ENCODE data around the gene LINGO4.
A peak's percentile ranks its signal among the peaks of the same experiment; 100 is the strongest.

LINGO4 gene

GRCh38 chr1:151813271-151813977 is 8.2 kb upstream of the LINGO4 start:
- DNase-seq (ENCODE audit: low spot score) = no peak

- no peak for DNase-seq (ENCODE audit: low spot score)
These were observed 6.0 kb upstream of the LINGO4 start for GRCh38 chr1:151811181-151811580.

- no peak for DNase-seq (ENCODE audit: low spot score)
These were observed 4.9 kb upstream of the LINGO4 start for GRCh38 chr1:151809985-151810556.

- no peak for DNase-seq (ENCODE audit: low spot score)
These were observed 4.2 kb upstream of the LINGO4 start for GRCh38 chr1:151809290-151809984.

GRCh38 chr1:151807766-151808165 is 2.5 kb upstream of the LINGO4 start:
- DNase-seq (ENCODE audit: low spot score) = no peak

GRCh38 chr1:151807131-151807530 is 1.9 kb upstream of the LINGO4 start:
- DNase-seq (ENCODE audit: low spot score) = no peak

- no peak for DNase-seq (ENCODE audit: low spot score)
These were observed 951 bp upstream of the LINGO4 start for GRCh38 chr1:151806170-151806569.

GRCh38 chr1:151803915-151804314 is 1.3 kb downstream of the LINGO4 start:
- no peak for DNase-seq (ENCODE audit: low spot score)

GRCh38 chr1:151803164-151803563 is 2.1 kb downstream of the LINGO4 start:
- DNase-seq (ENCODE audit: low spot score) = no peak

- DNase-seq (ENCODE audit: low spot score) = no peak
These were observed 2.8 kb downstream of the LINGO4 start for GRCh38 chr1:151802372-151802771.

- DNase-seq (ENCODE audit: low spot score) = no peak
These were observed 3.4 kb downstream of the LINGO4 start for GRCh38 chr1:151801846-151802245.

GRCh38 chr1:151801310-151801820 is 3.9 kb downstream of the LINGO4 start:
- no peak for DNase-seq (ENCODE audit: low spot score)

- no peak for DNase-seq (ENCODE audit: low spot score)
These were observed 4.4 kb downstream of the LINGO4 start for GRCh38 chr1:151800830-151801229.

GRCh38 chr1:151799179-151800022 is 5.8 kb downstream of the LINGO4 start:
- no peak for DNase-seq (ENCODE audit: low spot score)

- DNase-seq (ENCODE audit: low spot score) = no peak
These were observed 6.6 kb downstream of the LINGO4 start for GRCh38 chr1:151798571-151798970.

- DNase-seq (ENCODE audit: low spot score) = peak; percentile 40
These were observed 14.1 kb downstream of the LINGO4 start for GRCh38 chr1:151790940-151791651.

GRCh38 chr1:151790071-151790939 is 14.9 kb downstream of the LINGO4 start, which contains the start of gene TDRKH:
TSS of gene TDRKH (minus strand) at chr1:151790500. CDS start at chr1:151783022, 7,478 bp downstream.
- peak; percentile 100 for DNase-seq (ENCODE audit: low spot score)

GRCh38 chr1:151787689-151788088 is 17.5 kb downstream of the LINGO4 start:
- DNase-seq (ENCODE audit: low spot score) = no peak

GRCh38 chr1:151783796-151784195 is 21.4 kb downstream of the LINGO4 start:
- no peak for DNase-seq (ENCODE audit: low spot score)

- no peak for DNase-seq (ENCODE audit: low spot score)
These were observed 22.5 kb downstream of the LINGO4 start for GRCh38 chr1:151782741-151783140.
